Fibroblast of skin of right quadriceps (primary cell): Measurements from ENCODE around the gene MIF4GD.

Experiments
- DNase-seq: peaks from one replicate; pipeline ENCODE4 v3.0.0-alpha.2; 2013

The MIF4GD gene

GRCh38 chr17:75231071-75231470 is 40.0 kb downstream of the MIF4GD start:
- DNase-seq: no peak

- DNase-seq: no peak
Measured at GRCh38 chr17:75228847-75229246, 42.2 kb downstream of the MIF4GD start.

GRCh38 chr17:75228305-75228704 is 42.7 kb downstream of the MIF4GD start:
- DNase-seq: no peak

GRCh38 chr17:75227729-75228128 is 43.3 kb downstream of the MIF4GD start:
- no peak for DNase-seq

- DNase-seq: no peak
Measured at GRCh38 chr17:75225016-75225415, 46.0 kb downstream of the MIF4GD start.

- DNase-seq: no peak
Measured at GRCh38 chr17:75219815-75220214, 51.2 kb downstream of the MIF4GD start.

GRCh38 chr17:75218131-75218530 is 52.9 kb downstream of the MIF4GD start:
- DNase-seq: no peak
